ENCODE results near the gene UBXN4. TPM values are rescaled to one million over a fixed set of nuclear protein-coding genes. Genes with fewer than 3 reads are reported as not detected.

UBXN4 gene
- total RNA-seq, 1 experiment from 2014 or later, result 123 TPM

DNA sequence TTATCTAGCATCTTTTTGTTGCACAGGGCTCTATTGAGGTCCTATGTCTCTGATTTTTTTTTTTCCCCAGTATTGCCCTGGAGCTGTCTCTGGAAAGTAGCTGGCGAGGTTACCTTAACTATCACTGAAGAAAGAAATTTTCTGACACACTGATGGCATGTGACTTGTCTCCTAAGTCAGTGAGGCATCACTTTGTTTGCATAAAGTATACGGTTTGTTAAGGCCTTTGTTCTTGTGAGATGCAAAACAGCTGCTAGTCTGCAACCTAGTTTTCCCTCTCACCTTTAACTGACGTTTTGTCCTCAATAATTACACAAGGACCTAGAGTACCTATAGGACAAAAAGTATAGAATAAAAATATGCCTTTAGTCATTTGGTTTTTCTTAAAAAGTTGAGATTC is 41.8 kb downstream of the UBXN4 start:
- ChIA-PET POLR2A (ENCODE audit: low non-redundant PET) (no interaction called here), CTCF (no interaction called here)
- H3K36me3 ChIP-seq (ENCODE audit: insufficient read depth, low read length, poor library complexity, severe bottlenecking), result peaks cover 75% of the 10 kb centered on the region
- no peaks in the 10 kb centered on the region for H3K4me1 ChIP-seq (ENCODE audit: insufficient read depth, low read length, poor library complexity, severe bottlenecking)
- no peaks in the 10 kb centered on the region for H3K9me3 ChIP-seq (ENCODE audit: low read depth, low read length, poor library complexity, severe bottlenecking)
- no peaks in the 10 kb centered on the region for H3K27me3 ChIP-seq (replicated peaks; ENCODE audit: insufficient read depth, low read depth, low read length, poor library complexity)
- no peak overlapping the region for H3K27ac ChIP-seq (ENCODE audit: low read depth, low read length, poor library complexity, severe bottlenecking)
- TF ChIP-seq EZH2 (IDR thresholded peaks at IDR 0.05; ENCODE audit: borderline replicate concordance, low read depth, low read length, poor library complexity, severe bottlenecking), result no peak
- TF ChIP-seq, protein P1, sequence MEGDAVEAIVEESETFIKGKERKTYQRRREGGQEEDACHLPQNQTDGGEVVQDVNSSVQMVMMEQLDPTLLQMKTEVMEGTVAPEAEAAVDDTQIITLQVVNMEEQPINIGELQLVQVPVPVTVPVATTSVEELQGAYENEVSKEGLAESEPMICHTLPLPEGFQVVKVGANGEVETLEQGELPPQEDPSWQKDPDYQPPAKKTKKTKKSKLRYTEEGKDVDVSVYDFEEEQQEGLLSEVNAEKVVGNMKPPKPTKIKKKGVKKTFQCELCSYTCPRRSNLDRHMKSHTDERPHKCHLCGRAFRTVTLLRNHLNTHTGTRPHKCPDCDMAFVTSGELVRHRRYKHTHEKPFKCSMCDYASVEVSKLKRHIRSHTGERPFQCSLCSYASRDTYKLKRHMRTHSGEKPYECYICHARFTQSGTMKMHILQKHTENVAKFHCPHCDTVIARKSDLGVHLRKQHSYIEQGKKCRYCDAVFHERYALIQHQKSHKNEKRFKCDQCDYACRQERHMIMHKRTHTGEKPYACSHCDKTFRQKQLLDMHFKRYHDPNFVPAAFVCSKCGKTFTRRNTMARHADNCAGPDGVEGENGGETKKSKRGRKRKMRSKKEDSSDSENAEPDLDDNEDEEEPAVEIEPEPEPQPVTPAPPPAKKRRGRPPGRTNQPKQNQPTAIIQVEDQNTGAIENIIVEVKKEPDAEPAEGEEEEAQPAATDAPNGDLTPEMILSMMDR (conservative IDR thresholded peaks at IDR 0.05; ENCODE audit: low read depth, low read length), result no peak
- BruUV-seq (replicated peaks), result no TSS peak
- intact Hi-C loops (cut with micrococcal nuclease; ENCODE audit: unreplicated experiment), result no loop called here
- DNase-seq (ENCODE audit: low spot score), result no peak
- H3K4me3 ChIP-seq (ENCODE audit: low read depth, low read length, poor library complexity, severe bottlenecking), result no peak overlapping the region

DNA sequence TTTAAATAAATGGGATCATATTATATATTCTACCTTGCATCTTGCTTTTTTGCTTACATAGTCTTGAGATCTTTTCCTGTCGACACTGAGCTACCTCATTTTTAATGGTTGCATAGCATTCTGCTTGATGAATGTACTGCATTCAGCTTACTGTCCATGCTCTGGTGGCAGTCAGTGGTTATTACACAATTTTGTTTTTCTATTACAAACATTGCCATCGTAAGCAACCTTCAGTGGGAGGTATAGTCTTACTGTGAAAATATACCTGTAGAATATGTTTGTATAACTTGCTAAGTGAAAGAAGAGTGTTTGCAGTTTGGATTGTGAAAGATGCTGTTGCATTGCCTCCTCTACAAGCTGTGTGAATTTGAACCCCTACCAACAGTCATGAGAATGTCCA is 43.4 kb downstream of the UBXN4 start:
- no peaks in the 10 kb centered on the region for H3K4me1 ChIP-seq (ENCODE audit: insufficient read depth, low read length, poor library complexity, severe bottlenecking)
- H3K27ac ChIP-seq (ENCODE audit: low read depth, low read length, poor library complexity, severe bottlenecking), result no peak overlapping the region
- no peak for DNase-seq (ENCODE audit: low spot score)
- CTCF ChIA-PET, result no interaction called here
- H3K9me3 ChIP-seq (ENCODE audit: low read depth, low read length, poor library complexity, severe bottlenecking), result no peaks in the 10 kb centered on the region
- no peak for TF ChIP-seq EZH2 (IDR thresholded peaks at IDR 0.05; ENCODE audit: borderline replicate concordance, low read depth, low read length, poor library complexity, severe bottlenecking)
- TF ChIP-seq, protein P1 (conservative IDR thresholded peaks at IDR 0.05; ENCODE audit: low read depth, low read length), result peak; percentile 37
- intact Hi-C loops (cut with micrococcal nuclease; ENCODE audit: unreplicated experiment), result no loop called here
- BruUV-seq (replicated peaks), result no TSS peak
- H3K36me3 ChIP-seq (ENCODE audit: insufficient read depth, low read length, poor library complexity, severe bottlenecking), result peaks cover 62% of the 10 kb centered on the region
- no peaks in the 10 kb centered on the region for H3K27me3 ChIP-seq (replicated peaks; ENCODE audit: insufficient read depth, low read depth, low read length, poor library complexity)
- no peak overlapping the region for H3K4me3 ChIP-seq (ENCODE audit: low read depth, low read length, poor library complexity, severe bottlenecking)
- POLR2A ChIA-PET (ENCODE audit: low non-redundant PET), result interaction anchor here (0.6 kb wide), 1 partner anchor 181 kb away, joined by 3 read pairs; no protein-coding TSS in a partner anchor

DNA sequence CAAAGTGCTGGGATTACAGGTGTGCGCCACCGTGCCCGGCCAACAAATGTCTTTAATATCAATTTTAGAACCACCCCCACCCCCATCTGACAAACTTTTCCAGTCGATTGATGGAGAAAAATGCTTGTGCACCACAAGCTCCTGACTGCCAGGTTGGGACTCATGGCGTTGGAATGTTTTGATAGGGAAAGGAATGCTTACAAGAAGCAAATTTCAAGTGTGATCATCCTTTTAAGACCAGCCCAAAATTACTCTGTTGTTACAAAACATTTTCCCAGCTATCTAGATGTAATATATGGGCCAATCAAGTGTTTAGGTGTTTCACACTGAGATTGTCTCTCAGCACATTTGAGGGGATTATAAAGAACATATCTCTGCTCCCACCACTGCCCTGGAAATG is 45.2 kb downstream of the UBXN4 start:
- H3K9me3 ChIP-seq (ENCODE audit: low read depth, low read length, poor library complexity, severe bottlenecking), result no peaks in the 10 kb centered on the region
- no peaks in the 10 kb centered on the region for H3K27me3 ChIP-seq (replicated peaks; ENCODE audit: insufficient read depth, low read depth, low read length, poor library complexity)
- ChIA-PET POLR2A (ENCODE audit: low non-redundant PET) (interaction anchor here (0.6 kb wide), 1 partner anchor 10 kb away, joined by 13 read pairs; no protein-coding TSS in a partner anchor), CTCF (no interaction called here)
- intact Hi-C loops (cut with micrococcal nuclease; ENCODE audit: unreplicated experiment), result no loop called here
- H3K36me3 ChIP-seq (ENCODE audit: insufficient read depth, low read length, poor library complexity, severe bottlenecking), result peaks cover 44% of the 10 kb centered on the region
- no peaks in the 10 kb centered on the region for H3K4me1 ChIP-seq (ENCODE audit: insufficient read depth, low read length, poor library complexity, severe bottlenecking)
- TF ChIP-seq, protein P1 (conservative IDR thresholded peaks at IDR 0.05; ENCODE audit: low read depth, low read length), result no peak
- no peak for TF ChIP-seq EZH2 (IDR thresholded peaks at IDR 0.05; ENCODE audit: borderline replicate concordance, low read depth, low read length, poor library complexity, severe bottlenecking)
- no peak overlapping the region for H3K27ac ChIP-seq (ENCODE audit: low read depth, low read length, poor library complexity, severe bottlenecking)
- BruUV-seq (replicated peaks), result no TSS peak
- H3K4me3 ChIP-seq (ENCODE audit: low read depth, low read length, poor library complexity, severe bottlenecking), result no peak overlapping the region
- DNase-seq (ENCODE audit: low spot score), result no peak
